NCI-H2196 (cell line): Measurements from ENCODE around the gene NT5C2.
"Not testable (repeated sequence)": the region's sequence is repeated elsewhere in the genome, so short reads cannot be mapped to it uniquely, and the experiment has no call there.

Source experiments
- DNase-seq: peaks from one replicate; lab custom pipeline; 2025; ENCODE audit not compliant: unreplicated experiment; lab: John Stamatoyannopoulos, UW

NT5C2 gene

GRCh38 chr10:103166523-103166922 is 26.5 kb downstream of the NT5C2 start:
- no peak for DNase-seq

- DNase-seq: not testable (repeated sequence)
These were observed 29.2 kb downstream of the NT5C2 start for GRCh38 chr10:103163766-103164403.

- DNase-seq: no peak
These were observed 35.8 kb downstream of the NT5C2 start for GRCh38 chr10:103157246-103157645.

GRCh38 chr10:103155471-103156085 is 37.5 kb downstream of the NT5C2 start:
- DNase-seq: no peak

GRCh38 chr10:103154521-103155299 is 38.4 kb downstream of the NT5C2 start:
- no peak for DNase-seq

- no peak for DNase-seq
These were observed 39.5 kb downstream of the NT5C2 start for GRCh38 chr10:103153302-103154197.

GRCh38 chr10:103149991-103150622 is 43.0 kb downstream of the NT5C2 start:
- no peak for DNase-seq

GRCh38 chr10:103147645-103148044 is 45.4 kb downstream of the NT5C2 start:
- DNase-seq: no peak

GRCh38 chr10:103145860-103146466 is 47.1 kb downstream of the NT5C2 start:
- peak; percentile 30 for DNase-seq

GRCh38 chr10:103145046-103145445 is 48.0 kb downstream of the NT5C2 start:
- no peak for DNase-seq

- DNase-seq: no peak
These were observed 49.0 kb downstream of the NT5C2 start for GRCh38 chr10:103144041-103144440.

- DNase-seq: not testable (repeated sequence)
These were observed 49.4 kb downstream of the NT5C2 start for GRCh38 chr10:103143641-103144040.

GRCh38 chr10:103141950-103142349 is 51.1 kb downstream of the NT5C2 start:
- DNase-seq: no peak

GRCh38 chr10:103140469-103140868 is 52.6 kb downstream of the NT5C2 start:
- DNase-seq: no peak

- no peak for DNase-seq
These were observed 53.3 kb downstream of the NT5C2 start for GRCh38 chr10:103139803-103140202.

- not testable (repeated sequence) for DNase-seq
These were observed 57.9 kb downstream of the NT5C2 start for GRCh38 chr10:103135168-103135567.

- no peak for DNase-seq
These were observed 62.2 kb downstream of the NT5C2 start for GRCh38 chr10:103130910-103131309.

- not testable (repeated sequence) for DNase-seq
These were observed 62.9 kb downstream of the NT5C2 start for GRCh38 chr10:103130180-103130579.

GRCh38 chr10:103127241-103127640 is 65.8 kb downstream of the NT5C2 start:
- no peak for DNase-seq
